HFFc6 (cell line): ENCODE measurements around the gene TMEM150B. TPM values are rescaled to one million over a fixed set of nuclear protein-coding genes. Genes with fewer than 3 reads are reported as not detected.
A peak's percentile ranks its signal among the peaks of the same experiment; 100 is the strongest.
"Not testable (repeated sequence)": the region's sequence is repeated elsewhere in the genome, so short reads cannot be mapped to it uniquely, and the experiment has no call there.

Experiments used
- DNase-seq: peaks from one replicate; pipeline ENCODE4 v3.0.0-alpha.2; 2018
- H3K27ac Mint-ChIP-seq: 2 replicates; pipeline ENCODE4 v1.8.0; 2020; ENCODE audit warnings: mild to moderate bottlenecking, mixed read lengths
- H3K27me3 Mint-ChIP-seq: 2 replicates; pipeline ENCODE4 v1.8.0; 2021; ENCODE audit warnings: mild to moderate bottlenecking, moderate library complexity, mixed read lengths; ENCODE audit not compliant: insufficient read depth
- H3K36me3 Mint-ChIP-seq: 2 replicates; pipeline ENCODE4 v1.8.0; 2021; ENCODE audit warnings: low read depth, mixed read lengths
- H3K4me1 Mint-ChIP-seq: 2 replicates; pipeline ENCODE4 v1.8.0; 2020; ENCODE audit warnings: low read depth, mixed read lengths
- H3K4me3 Mint-ChIP-seq: 2 replicates; pipeline ENCODE4 v1.8.0; 2020; ENCODE audit warnings: mild to moderate bottlenecking, moderate library complexity, mixed read lengths
- H3K9me3 Mint-ChIP-seq: 2 replicates; pipeline ENCODE4 v1.8.0; 2020; ENCODE audit warnings: mild to moderate bottlenecking, mixed read lengths
- total RNA-seq, 6 experiments: library from RNA; stranded (reverse); fragmentation: NEBNext Ultra II Directional; extraction: Animal tissue kit (Norgen Biotek cat#: 25700); gene quantifications; 2 replicates in 1 of 6; 3 replicates in 5 of 6; pipeline ENCODE4 v1.2.3, GENCODE V29; 2021
- TF ChIP-seq, protein P1 (sequence below): fragments of 200-600 bp; sonication (generic); IDR thresholded peaks from 2 replicates; pipeline ENCODE4 v1.5.0; 2021; ENCODE audit warnings: antibody characterized with exemption, mild to moderate bottlenecking

TMEM150B gene
- total RNA-seq, 6 experiments from 2014 or later = not detected

- no peaks in the 10 kb centered on the region for H3K9me3 Mint-ChIP-seq
- DNase-seq = peak; percentile 25
- peaks cover 16% of the 10 kb centered on the region for H3K4me1 Mint-ChIP-seq
- H3K36me3 Mint-ChIP-seq = no peaks in the 10 kb centered on the region
- H3K27me3 Mint-ChIP-seq = peaks cover 7% of the 10 kb centered on the region
- H3K27ac Mint-ChIP-seq = no peak overlapping the region
- H3K4me3 Mint-ChIP-seq = no peak overlapping the region; the same call in 1 of the 2 replicates
- TF ChIP-seq, protein P1, sequence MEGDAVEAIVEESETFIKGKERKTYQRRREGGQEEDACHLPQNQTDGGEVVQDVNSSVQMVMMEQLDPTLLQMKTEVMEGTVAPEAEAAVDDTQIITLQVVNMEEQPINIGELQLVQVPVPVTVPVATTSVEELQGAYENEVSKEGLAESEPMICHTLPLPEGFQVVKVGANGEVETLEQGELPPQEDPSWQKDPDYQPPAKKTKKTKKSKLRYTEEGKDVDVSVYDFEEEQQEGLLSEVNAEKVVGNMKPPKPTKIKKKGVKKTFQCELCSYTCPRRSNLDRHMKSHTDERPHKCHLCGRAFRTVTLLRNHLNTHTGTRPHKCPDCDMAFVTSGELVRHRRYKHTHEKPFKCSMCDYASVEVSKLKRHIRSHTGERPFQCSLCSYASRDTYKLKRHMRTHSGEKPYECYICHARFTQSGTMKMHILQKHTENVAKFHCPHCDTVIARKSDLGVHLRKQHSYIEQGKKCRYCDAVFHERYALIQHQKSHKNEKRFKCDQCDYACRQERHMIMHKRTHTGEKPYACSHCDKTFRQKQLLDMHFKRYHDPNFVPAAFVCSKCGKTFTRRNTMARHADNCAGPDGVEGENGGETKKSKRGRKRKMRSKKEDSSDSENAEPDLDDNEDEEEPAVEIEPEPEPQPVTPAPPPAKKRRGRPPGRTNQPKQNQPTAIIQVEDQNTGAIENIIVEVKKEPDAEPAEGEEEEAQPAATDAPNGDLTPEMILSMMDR = no peak
Observed at GRCh38 chr19:55336101-55336500, 11.0 kb upstream of the TMEM150B start.

DNA sequence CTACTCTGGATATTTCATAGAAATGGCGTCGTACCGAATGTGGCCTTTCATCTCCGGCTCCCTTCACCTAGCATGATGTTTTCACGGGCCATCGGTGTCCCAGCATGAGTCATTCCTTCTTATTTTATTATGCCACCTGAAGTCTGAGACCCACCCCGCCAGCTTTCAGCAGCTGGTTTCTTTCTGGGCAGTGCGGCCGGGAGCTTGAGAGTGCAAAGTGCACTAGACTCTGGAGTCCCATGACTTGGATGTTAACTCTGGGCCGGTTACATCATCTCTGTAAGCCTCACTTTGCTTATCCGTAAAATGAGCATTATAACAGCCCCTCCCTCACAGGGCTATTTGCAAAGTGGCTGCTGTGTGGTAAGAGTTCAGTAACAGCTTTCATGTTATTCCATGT is 8.7 kb upstream of the TMEM150B start:
- Mint-ChIP-seq H3K4me3 (no peak overlapping the region), H3K27ac (no peak overlapping the region), H3K9me3 (no peaks in the 10 kb centered on the region), H3K4me1 (peaks cover 15% of the 10 kb centered on the region), H3K36me3 (no peaks in the 10 kb centered on the region), H3K27me3 (peaks cover 5% of the 10 kb centered on the region)
- TF ChIP-seq, protein P1 = no peak
- no peak for DNase-seq

DNA sequence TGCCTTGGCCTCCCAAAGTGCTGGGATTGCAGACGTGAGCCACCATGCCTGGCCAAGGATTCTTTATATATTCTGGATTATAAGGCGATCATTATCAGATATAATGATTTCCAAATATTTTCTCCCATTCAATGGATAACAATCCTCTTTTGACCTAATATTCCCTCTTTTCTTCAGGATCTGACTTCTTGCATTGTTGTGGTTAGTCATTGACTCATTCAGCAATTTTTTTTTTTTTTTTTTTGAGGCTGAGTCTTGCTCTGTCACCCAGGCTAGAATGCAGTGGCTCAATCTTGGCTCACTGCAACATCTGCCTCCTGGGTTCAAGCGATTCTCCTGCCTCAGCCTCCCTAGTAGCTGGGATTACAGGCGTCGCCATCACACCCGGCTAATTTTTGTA is 4.7 kb upstream of the TMEM150B start:
- not testable (repeated sequence) for H3K27ac Mint-ChIP-seq, H3K36me3 Mint-ChIP-seq, H3K9me3 Mint-ChIP-seq, H3K4me3 Mint-ChIP-seq, DNase-seq, H3K27me3 Mint-ChIP-seq
- peaks cover 23% of the 10 kb centered on the region for H3K4me1 Mint-ChIP-seq

DNA sequence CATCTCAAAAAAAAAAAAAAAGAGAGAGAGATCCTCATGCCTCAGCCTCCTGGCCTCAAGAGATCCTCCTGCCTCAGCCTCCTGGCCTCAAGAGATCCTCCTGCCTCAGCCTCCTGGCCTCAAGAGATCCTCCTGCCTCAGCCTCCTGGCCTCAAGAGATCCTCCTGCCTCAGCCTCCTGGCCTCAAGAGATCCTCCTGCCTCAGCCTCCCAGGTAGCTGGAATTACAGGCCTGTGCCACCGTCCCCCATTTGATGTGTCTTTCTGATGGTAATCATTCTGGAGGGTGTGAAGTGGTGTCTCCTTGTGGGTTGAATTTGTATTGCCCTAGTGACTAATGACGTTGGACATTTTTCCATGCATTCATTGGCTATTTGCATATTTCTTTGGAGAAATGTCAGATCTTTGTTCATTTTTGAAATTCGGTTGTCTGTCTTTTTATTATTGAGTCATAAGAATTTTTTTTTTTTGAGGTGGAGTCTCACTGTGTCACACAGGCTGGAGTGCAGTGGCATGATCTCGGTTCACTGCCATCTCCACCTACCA is 3.7 kb upstream of the TMEM150B start:
- DNase-seq, H3K27ac Mint-ChIP-seq, H3K36me3 Mint-ChIP-seq, H3K4me3 Mint-ChIP-seq, H3K9me3 Mint-ChIP-seq, H3K27me3 Mint-ChIP-seq: not testable (repeated sequence)
- peaks cover 23% of the 10 kb centered on the region for H3K4me1 Mint-ChIP-seq

DNA sequence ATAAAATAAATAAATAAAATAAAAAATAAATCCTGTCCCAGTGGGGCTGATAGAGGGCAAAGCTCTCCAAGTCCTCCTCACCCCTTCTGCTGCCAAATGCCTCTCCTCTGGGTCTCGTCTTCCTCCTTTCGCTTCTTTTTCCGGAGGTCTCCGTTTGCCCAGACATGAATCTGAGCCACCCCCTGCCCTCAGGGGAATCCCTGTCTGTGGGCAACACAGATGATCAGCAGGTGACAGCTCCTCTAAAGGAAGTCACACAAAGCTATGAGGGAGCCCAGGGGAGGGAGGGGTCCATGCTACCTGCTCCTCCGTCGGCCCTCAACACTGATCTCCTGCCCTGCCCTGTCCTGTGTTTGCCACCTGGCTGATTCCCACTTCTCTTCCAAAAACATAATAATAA is 479 bp downstream of the TMEM150B start:
- H3K27ac Mint-ChIP-seq = no peak overlapping the region
- TF ChIP-seq, protein P1 = no peak
- no peak overlapping the region for H3K4me3 Mint-ChIP-seq
- no peak for DNase-seq
- no peaks in the 10 kb centered on the region for H3K36me3 Mint-ChIP-seq
- peaks cover 19% of the 10 kb centered on the region for H3K4me1 Mint-ChIP-seq
- H3K27me3 Mint-ChIP-seq = peaks cover 28% of the 10 kb centered on the region
- no peaks in the 10 kb centered on the region for H3K9me3 Mint-ChIP-seq

- Mint-ChIP-seq H3K36me3 (no peaks in the 10 kb centered on the region), H3K9me3 (no peaks in the 10 kb centered on the region), H3K4me3 (no peak overlapping the region), H3K27ac (no peak overlapping the region), H3K27me3 (peaks cover 34% of the 10 kb centered on the region), H3K4me1 (0 out of 2 replicates have a peak, but pooled peaks cover 6% of the 10 kb centered on the region)
- no peak for DNase-seq
- TF ChIP-seq, protein P1 = no peak
Observed at GRCh38 chr19:55322204-55322885, 2.8 kb downstream of the TMEM150B start.
